Amniotic epithelial cell (primary cell): Measurements from ENCODE around the gene DMD.

Experiments
- DNase-seq: peaks from one replicate; pipeline ENCODE4 v3.0.0-alpha.2; 2010; ENCODE audit warnings: low read depth

DMD gene

DNA sequence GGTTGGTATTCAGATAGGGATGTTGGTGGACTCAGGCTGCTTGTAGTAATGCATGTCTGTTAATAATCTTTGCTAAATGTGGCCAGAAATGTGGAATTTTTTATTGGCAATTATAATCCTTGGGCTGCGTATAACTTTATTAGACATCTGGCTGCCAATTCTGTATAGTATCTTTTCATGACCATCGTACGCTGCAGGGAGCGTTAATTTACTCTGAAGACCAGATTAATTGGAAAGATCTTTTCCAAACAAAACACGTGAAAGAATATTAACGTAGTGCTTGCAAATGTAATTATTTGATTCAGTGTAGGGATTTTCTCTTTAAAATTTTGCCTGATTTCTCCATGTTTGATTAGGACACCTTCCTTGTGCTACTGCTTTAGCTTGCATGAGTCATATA is 2100.7 kb downstream of the DMD start:
- DNase-seq: no peak

- DNase-seq: peak; percentile 54
These were observed 2111.7 kb downstream of the DMD start for GRCh38 chrX:31099536-31100090.

DNA sequence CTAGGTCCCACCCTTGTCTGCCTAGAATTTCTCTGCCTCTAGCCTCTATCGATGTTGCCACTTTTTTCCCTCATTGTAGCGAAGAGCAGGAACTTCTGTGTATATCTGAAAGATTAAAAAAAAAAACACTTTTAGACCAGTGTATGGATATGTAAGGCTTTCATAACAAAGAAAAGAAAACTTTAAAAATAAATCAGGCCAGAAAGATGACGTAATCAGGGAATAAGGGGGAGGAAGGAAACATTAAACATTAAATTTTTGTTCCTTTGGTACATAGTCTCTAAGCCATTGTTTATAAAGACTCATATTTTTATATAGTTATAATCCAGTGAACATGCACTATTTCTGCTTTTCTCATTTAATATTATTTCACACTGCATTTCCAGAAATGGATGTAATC is 2113.3 kb downstream of the DMD start:
- DNase-seq: no peak

- no peak for DNase-seq
These were observed 2117.7 kb downstream of the DMD start for GRCh38 chrX:31093639-31093975.

DNA sequence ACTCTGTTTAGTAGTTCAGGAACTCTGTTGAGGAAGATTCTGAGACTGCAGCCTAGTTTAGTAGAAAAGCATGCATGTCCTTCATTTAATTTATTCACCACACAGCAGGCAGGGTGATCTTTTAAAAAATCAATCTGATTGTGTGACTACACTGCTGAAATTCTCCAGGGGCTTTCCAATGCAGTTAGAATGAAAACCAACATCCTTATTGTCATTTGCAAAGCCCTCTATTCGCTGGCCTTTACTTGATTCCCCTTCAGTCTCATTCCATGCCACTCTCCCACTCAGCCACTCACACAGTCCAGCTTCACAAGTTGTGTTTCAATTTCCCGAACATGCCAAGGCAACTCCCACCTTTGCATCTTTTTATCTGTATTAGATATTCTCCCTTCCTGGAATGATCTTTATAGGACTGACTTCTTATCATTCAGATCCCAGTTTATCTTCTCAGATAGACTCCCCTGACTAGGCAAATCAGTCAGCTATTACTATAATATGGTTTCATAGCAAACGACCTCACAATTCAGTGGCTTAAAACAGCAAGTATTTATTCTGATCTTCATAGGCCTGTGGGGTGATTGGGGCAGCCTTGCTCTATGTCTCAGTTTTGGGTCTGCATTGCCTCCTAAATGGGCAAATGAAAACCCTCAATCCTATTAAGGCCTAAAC is 2118.2 kb downstream of the DMD start:
- no peak for DNase-seq

DNA sequence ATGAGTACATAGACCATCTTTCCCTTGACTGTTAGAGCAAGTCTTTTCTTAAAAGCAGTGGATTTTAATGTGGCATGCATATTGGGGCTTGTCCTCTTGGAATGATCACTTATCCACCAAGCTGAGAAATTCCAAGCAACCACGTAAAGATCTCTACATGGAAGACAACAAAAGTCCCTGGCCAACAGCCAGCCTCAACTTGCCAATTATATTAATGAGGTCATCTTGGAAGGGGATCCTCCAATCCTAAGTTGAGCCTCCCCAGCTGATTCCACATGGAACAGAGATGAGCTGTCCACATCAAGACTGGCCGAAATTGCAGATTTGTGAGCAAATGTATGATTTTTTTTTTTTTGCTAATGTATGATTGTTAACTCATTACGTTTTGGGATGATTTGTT is 2118.9 kb downstream of the DMD start:
- no peak for DNase-seq

- DNase-seq: no peak
These were observed 2119.5 kb downstream of the DMD start for GRCh38 chrX:31091819-31092218.

DNA sequence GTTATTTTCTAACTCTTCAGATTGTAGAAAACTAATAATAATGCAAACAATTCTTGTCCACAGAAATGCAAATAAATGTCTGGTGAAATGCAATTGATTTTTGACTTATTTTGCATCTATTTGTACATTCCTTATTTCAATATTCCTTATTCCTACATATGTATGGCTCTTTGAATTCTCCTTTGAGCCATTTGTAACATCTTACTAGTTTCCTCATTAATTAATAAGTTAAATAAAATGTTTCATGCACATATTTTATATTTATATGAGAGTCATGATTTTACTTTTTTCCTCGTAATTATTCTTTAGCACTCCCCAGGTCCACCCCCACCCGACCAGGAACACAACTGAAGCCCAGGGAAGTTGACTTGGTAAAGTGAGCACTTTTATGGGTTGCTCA is 2136.8 kb downstream of the DMD start:
- no peak for DNase-seq

GRCh38 chrX:31071725-31072124 is 2139.6 kb downstream of the DMD start, which contains the start of gene FTHL17:
Gene FTHL17, minus strand, starts transcription at chrX:31072041. Its CDS starts 88 bp downstream, at chrX:31071953.
- no peak for DNase-seq

DNA sequence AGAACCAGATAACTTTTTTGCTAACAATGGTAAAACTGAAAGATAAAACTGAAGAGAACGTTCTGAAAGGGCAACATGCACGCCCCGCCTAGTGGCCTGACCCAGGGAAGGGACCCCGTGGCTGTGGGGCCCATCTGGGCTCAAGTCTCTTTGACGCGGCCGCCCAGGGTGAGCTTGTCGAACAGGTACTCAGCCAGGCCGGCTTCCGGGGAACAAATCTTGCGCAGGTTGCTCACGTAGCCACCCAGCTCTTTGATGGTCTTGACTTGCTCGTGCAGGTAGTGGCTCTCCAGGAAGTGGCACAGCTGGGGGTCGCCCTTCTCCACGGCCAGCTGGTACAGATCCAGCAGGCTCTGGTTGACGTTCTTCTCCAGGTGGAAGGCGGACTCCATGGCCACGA is 2140.1 kb downstream of the DMD start:
- DNase-seq: no peak

DNA sequence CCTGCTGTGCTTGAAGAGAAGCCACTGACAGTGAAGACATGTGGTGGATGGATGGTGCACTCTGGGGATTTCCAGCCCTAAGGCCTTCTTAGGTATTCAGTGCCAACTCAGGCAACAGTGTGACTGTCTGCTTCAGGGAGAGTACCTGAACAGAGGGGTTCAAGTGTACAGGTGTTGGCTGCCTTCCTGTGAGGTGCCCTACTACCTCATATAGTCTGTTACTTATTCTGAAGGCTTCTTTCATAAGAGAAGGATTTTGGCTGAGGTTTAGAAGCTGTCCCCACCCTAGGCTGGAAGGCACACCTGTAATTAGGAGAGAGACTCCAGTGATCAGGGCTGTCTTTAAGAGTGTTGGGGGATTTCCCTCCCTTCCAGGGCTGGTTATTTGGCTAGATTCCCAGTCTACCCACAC is 2141.3 kb downstream of the DMD start:
- DNase-seq: no peak
